Activated CD4-positive, alpha-beta T cell treated with anti-CD3 and anti-CD28 coated beads, Interleukin-2, amount 10 ng/mL, durations not matched to agents 24 days and 14 days (primary cell): ENCODE data around the gene DYNC1I1. TPM values are rescaled to one million over a fixed set of nuclear protein-coding genes. Genes with fewer than 3 reads are reported as not detected.

Experiments used
- DNase-seq: peaks from one replicate; pipeline ENCODE4 v3.0.0; 2022
- H3K27ac Mint-ChIP-seq: one replicate; pipeline ENCODE4 v1.8.0; 2022; ENCODE audit warnings: mild to moderate bottlenecking, mixed read lengths
- H3K27me3 Mint-ChIP-seq: one replicate; pipeline ENCODE4 v1.8.0; 2022; ENCODE audit warnings: mixed read lengths
- H3K36me3 Mint-ChIP-seq: one replicate; pipeline ENCODE4 v1.8.0; 2022; ENCODE audit warnings: low read depth, mild to moderate bottlenecking, mixed read lengths
- H3K4me1 Mint-ChIP-seq: one replicate; pipeline ENCODE4 v1.8.0; 2021; ENCODE audit warnings: mixed read lengths
- H3K4me3 Mint-ChIP-seq: one replicate; pipeline ENCODE4 v1.8.0; 2022; ENCODE audit warnings: mild to moderate bottlenecking, moderate library complexity, mixed read lengths
- H3K9me3 Mint-ChIP-seq: one replicate; pipeline ENCODE4 v1.8.0; 2021; ENCODE audit warnings: mixed read lengths
- intact Hi-C: fragments of 100-400 bp; cut with micrococcal nuclease; formaldehyde crosslinking; loops from one replicate; pipeline ENCODE4 v1.15.1; 2023
- total RNA-seq: library from RNA; stranded (reverse); gene quantifications from 2 replicates; pipeline ENCODE4 v1.2.3, GENCODE V29; 2022

The DYNC1I1 gene
- total RNA-seq, 1 donor from 2014 or later = not detected

GRCh38 chr7:95996174-95996573 lies 223.8 kb downstream of the DYNC1I1 start:
- Mint-ChIP-seq H3K4me3 (no peak overlapping the region), H3K27me3 (no peaks in the 10 kb centered on the region), H3K4me1 (no peaks in the 10 kb centered on the region), H3K36me3 (no peaks in the 10 kb centered on the region), H3K9me3 (no peaks in the 10 kb centered on the region), H3K27ac (no peak overlapping the region)
- intact Hi-C loops = no loop called here
- DNase-seq = no peak

- Mint-ChIP-seq H3K27ac (no peak overlapping the region), H3K4me3 (no peak overlapping the region), H3K27me3 (no peaks in the 10 kb centered on the region), H3K4me1 (no peaks in the 10 kb centered on the region), H3K9me3 (no peaks in the 10 kb centered on the region), H3K36me3 (no peaks in the 10 kb centered on the region)
- DNase-seq = no peak
- intact Hi-C loops = no loop called here
These were observed 224.5 kb downstream of the DYNC1I1 start for GRCh38 chr7:95996886-95997285.

- Mint-ChIP-seq H3K27me3 (no peaks in the 10 kb centered on the region), H3K27ac (no peak overlapping the region), H3K9me3 (no peaks in the 10 kb centered on the region), H3K4me1 (no peaks in the 10 kb centered on the region), H3K36me3 (no peaks in the 10 kb centered on the region), H3K4me3 (no peak overlapping the region)
- intact Hi-C loops = no loop called here
- no peak for DNase-seq
These were observed 225.3 kb downstream of the DYNC1I1 start for GRCh38 chr7:95997632-95998031.

- Mint-ChIP-seq H3K9me3 (no peaks in the 10 kb centered on the region), H3K27me3 (no peaks in the 10 kb centered on the region), H3K27ac (no peak overlapping the region), H3K36me3 (no peaks in the 10 kb centered on the region), H3K4me1 (no peaks in the 10 kb centered on the region), H3K4me3 (no peak overlapping the region)
- intact Hi-C loops = no loop called here
- DNase-seq = no peak
These were observed 227.1 kb downstream of the DYNC1I1 start for GRCh38 chr7:95999481-95999880.

GRCh38 chr7:96004578-96004977 lies 232.2 kb downstream of the DYNC1I1 start:
- no peaks in the 10 kb centered on the region for H3K4me1 Mint-ChIP-seq
- no peak overlapping the region for H3K4me3 Mint-ChIP-seq
- no peak overlapping the region for H3K27ac Mint-ChIP-seq
- no peaks in the 10 kb centered on the region for H3K9me3 Mint-ChIP-seq
- no peak for DNase-seq
- H3K27me3 Mint-ChIP-seq = peaks cover 8% of the 10 kb centered on the region
- intact Hi-C loops = no loop called here
- H3K36me3 Mint-ChIP-seq = no peaks in the 10 kb centered on the region

- Mint-ChIP-seq H3K36me3 (no peaks in the 10 kb centered on the region), H3K9me3 (no peaks in the 10 kb centered on the region), H3K27ac (no peak overlapping the region), H3K4me3 (no peak overlapping the region), H3K4me1 (no peaks in the 10 kb centered on the region), H3K27me3 (peaks cover 8% of the 10 kb centered on the region)
- intact Hi-C loops = no loop called here
- DNase-seq = no peak
These were observed 232.9 kb downstream of the DYNC1I1 start for GRCh38 chr7:96005271-96005670.

- intact Hi-C loops = no loop called here
- no peak for DNase-seq
- no peak overlapping the region for H3K27ac Mint-ChIP-seq
- no peaks in the 10 kb centered on the region for H3K9me3 Mint-ChIP-seq
- H3K4me1 Mint-ChIP-seq = no peaks in the 10 kb centered on the region
- no peaks in the 10 kb centered on the region for H3K36me3 Mint-ChIP-seq
- no peak overlapping the region for H3K4me3 Mint-ChIP-seq
- H3K27me3 Mint-ChIP-seq = peaks cover 15% of the 10 kb centered on the region
These were observed 236.8 kb downstream of the DYNC1I1 start for GRCh38 chr7:96009148-96009547.

- intact Hi-C loops = no loop called here
- H3K4me3 Mint-ChIP-seq = no peak overlapping the region
- peaks cover 4% of the 10 kb centered on the region for H3K4me1 Mint-ChIP-seq
- H3K36me3 Mint-ChIP-seq = no peaks in the 10 kb centered on the region
- no peaks in the 10 kb centered on the region for H3K9me3 Mint-ChIP-seq
- no peak for DNase-seq
- H3K27me3 Mint-ChIP-seq = peaks cover 14% of the 10 kb centered on the region
- H3K27ac Mint-ChIP-seq = no peak overlapping the region
These were observed 241.5 kb downstream of the DYNC1I1 start for GRCh38 chr7:96013836-96014235.

GRCh38 chr7:96014617-96015016 lies 242.3 kb downstream of the DYNC1I1 start:
- Mint-ChIP-seq H3K9me3 (no peaks in the 10 kb centered on the region), H3K4me1 (peaks cover 4% of the 10 kb centered on the region), H3K27ac (no peak overlapping the region), H3K4me3 (no peak overlapping the region), H3K36me3 (no peaks in the 10 kb centered on the region), H3K27me3 (peaks cover 14% of the 10 kb centered on the region)
- no peak for DNase-seq
- intact Hi-C loops = no loop called here

GRCh38 chr7:96016056-96016586 lies 243.8 kb downstream of the DYNC1I1 start:
- Mint-ChIP-seq H3K27ac (no peak overlapping the region), H3K9me3 (no peaks in the 10 kb centered on the region), H3K27me3 (peaks cover 14% of the 10 kb centered on the region), H3K36me3 (no peaks in the 10 kb centered on the region), H3K4me3 (no peak overlapping the region), H3K4me1 (peaks cover 4% of the 10 kb centered on the region)
- no peak for DNase-seq
- intact Hi-C loops = no loop called here

GRCh38 chr7:96016735-96017134 lies 244.4 kb downstream of the DYNC1I1 start:
- DNase-seq = no peak
- H3K27ac Mint-ChIP-seq = no peak overlapping the region
- intact Hi-C loops = no loop called here
- H3K36me3 Mint-ChIP-seq = no peaks in the 10 kb centered on the region
- H3K4me3 Mint-ChIP-seq = no peak overlapping the region
- H3K4me1 Mint-ChIP-seq = peaks cover 4% of the 10 kb centered on the region
- H3K27me3 Mint-ChIP-seq = peaks cover 14% of the 10 kb centered on the region
- no peaks in the 10 kb centered on the region for H3K9me3 Mint-ChIP-seq

GRCh38 chr7:96017877-96018276 lies 245.5 kb downstream of the DYNC1I1 start:
- Mint-ChIP-seq H3K4me1 (peaks cover 4% of the 10 kb centered on the region), H3K9me3 (no peaks in the 10 kb centered on the region), H3K4me3 (no peak overlapping the region), H3K27me3 (peaks cover 7% of the 10 kb centered on the region), H3K36me3 (no peaks in the 10 kb centered on the region), H3K27ac (no peak overlapping the region)
- DNase-seq = no peak
- intact Hi-C loops = no loop called here

- H3K36me3 Mint-ChIP-seq = no peaks in the 10 kb centered on the region
These were observed 249.2 kb downstream of the DYNC1I1 start for GRCh38 chr7:96021568-96021967.

GRCh38 chr7:96023387-96023786 lies 251.0 kb downstream of the DYNC1I1 start:
- Mint-ChIP-seq H3K27me3 (no peaks in the 10 kb centered on the region), H3K4me3 (no peak overlapping the region), H3K27ac (no peak overlapping the region), H3K36me3 (no peaks in the 10 kb centered on the region), H3K9me3 (peaks cover 3% of the 10 kb centered on the region), H3K4me1 (no peaks in the 10 kb centered on the region)
- intact Hi-C loops = no loop called here
- no peak for DNase-seq

More at GRCh38 chr7:96021568-96021967, 249.2 kb downstream of the DYNC1I1 start:
- no peaks in the 10 kb centered on the region for H3K9me3 Mint-ChIP-seq
- H3K27ac Mint-ChIP-seq = no peak overlapping the region
- H3K4me3 Mint-ChIP-seq = no peak overlapping the region
- intact Hi-C loops = no loop called here
- peaks cover 4% of the 10 kb centered on the region for H3K4me1 Mint-ChIP-seq
- H3K27me3 Mint-ChIP-seq = peaks cover 1% of the 10 kb centered on the region
- no peak for DNase-seq

GRCh38 chr7:96026010-96026409 lies 253.7 kb downstream of the DYNC1I1 start:
- Mint-ChIP-seq H3K4me1 (peaks cover 6% of the 10 kb centered on the region), H3K36me3 (no peaks in the 10 kb centered on the region)
- no peak for DNase-seq

More at GRCh38 chr7:96026010-96026409, 253.7 kb downstream of the DYNC1I1 start:
- Mint-ChIP-seq H3K27me3 (no peaks in the 10 kb centered on the region), H3K9me3 (peaks cover 3% of the 10 kb centered on the region), H3K4me3 (no peak overlapping the region), H3K27ac (no peak overlapping the region)
- intact Hi-C loops = no loop called here
